ENCODE data around the gene HOXD8. TPM values are rescaled to one million over a fixed set of nuclear protein-coding genes. Genes with fewer than 3 reads are reported as not detected.
A peak's percentile ranks its signal among the peaks of the same experiment; 100 is the strongest.

HOXD8 gene
- total RNA-seq, 1 donor from 2014 or later = 13.3 TPM

DNA sequence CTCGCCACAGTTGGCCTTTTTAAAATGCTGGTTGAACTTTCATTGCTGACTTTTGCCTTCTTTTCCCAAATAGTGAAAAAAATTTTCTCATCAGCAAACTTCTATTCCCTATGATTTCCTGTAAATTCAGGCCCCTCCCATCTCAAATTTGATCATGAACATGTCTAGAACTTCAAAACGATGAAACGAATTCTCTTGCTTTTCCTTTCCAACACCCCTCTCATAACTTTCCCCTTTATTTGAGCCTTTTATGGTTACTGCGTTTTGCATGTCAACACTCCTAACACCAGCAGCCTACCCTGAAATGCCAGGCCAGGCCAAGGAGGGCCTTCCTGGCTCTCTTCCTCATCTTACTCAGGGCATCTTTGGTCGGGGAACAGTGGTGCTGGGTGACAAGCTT lies 38.6 kb upstream of the HOXD8 start:
- no peak for DNase-seq (ENCODE audit: low spot score)

DNA sequence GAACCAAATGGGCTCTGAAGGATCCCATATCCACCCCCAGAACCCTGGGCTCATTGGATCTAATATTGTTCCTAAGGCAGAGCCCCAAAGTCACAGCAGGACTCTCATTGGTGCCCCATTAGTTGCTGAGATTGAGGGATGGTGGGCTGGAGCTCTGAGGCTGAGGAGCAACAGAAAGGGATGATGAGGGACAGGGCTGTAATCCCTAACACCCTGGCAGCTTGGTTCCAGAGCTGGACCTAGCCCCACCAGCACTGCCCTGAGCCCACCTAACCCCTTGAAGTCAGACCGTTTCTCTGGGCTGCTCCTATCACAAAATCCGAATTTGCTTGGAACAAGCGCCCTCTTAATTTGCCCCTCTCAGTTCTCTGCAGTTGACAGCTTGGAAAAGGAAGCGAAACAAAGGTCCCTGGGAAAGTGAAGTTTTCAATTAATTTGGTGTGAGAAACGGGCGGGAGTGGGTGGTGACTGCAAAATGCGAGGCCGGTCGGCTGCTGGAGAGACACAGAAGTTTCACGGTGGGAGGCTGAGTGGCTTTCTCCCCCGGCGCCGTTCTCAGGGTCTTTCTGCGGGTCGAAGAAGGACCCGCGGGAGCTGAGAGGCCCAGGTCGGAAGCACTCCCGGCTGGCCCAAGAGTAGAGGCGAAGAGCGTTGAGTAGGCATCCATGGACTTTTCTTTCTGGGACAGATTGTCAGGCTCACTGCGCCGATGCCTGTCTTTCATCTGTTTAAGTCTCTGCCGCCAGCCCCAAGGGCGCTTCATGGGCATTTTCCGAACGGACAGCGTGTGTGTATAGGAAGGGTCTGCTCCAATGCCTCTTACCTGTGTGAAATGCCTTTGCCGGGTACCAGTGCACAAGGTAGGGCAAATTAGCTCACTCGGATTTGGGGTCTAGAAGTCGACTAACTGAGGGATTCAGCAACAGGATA lies 37.9 kb upstream of the HOXD8 start:
- no peak for DNase-seq (ENCODE audit: low spot score)

DNA sequence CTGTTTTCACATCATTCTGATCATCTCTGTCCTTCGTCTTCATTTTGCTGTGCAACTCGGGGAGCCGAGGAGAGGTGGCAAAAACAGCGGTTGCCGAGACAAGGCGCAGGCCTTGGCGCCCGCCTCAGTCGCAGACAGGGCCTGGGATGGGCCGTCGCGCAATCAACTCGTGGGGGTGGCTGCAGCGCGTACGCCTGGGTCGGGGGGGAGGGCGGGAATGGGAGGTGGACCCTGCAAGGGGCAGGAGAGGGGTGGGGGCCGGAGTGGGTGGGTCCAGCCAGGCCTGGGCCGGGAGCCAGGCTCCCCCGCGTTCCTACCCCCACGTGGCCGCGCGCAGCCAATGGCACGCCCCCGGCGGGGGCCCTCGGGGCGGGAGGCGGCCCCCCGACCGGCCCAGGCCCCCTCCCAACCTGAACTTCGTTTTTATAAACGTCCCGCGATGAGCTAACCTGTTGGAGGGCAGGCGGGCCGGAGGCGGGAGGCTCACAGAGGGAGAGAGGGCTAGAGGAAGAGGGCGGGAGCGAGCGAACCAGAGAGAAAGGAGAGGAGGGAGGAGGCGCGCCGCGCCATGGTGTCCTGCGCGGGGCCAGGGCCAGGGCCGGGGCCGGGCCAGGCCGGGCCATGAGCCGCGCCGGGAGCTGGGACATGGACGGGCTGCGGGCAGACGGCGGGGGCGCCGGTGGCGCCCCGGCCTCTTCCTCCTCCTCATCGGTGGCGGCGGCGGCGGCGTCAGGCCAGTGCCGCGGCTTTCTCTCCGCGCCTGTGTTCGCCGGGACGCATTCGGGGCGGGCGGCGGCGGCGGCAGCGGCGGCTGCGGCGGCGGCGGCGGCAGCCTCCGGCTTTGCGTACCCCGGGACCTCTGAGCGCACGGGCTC lies 37.0 kb upstream of the HOXD8 start, which contains the start of gene HOXD13:
TSS of gene HOXD13 (plus strand) at position 452 of the 875 bp plus-strand sequence. CDS start at position 622, 170 bp downstream.
- DNase-seq (ENCODE audit: low spot score) = no peak

DNA sequence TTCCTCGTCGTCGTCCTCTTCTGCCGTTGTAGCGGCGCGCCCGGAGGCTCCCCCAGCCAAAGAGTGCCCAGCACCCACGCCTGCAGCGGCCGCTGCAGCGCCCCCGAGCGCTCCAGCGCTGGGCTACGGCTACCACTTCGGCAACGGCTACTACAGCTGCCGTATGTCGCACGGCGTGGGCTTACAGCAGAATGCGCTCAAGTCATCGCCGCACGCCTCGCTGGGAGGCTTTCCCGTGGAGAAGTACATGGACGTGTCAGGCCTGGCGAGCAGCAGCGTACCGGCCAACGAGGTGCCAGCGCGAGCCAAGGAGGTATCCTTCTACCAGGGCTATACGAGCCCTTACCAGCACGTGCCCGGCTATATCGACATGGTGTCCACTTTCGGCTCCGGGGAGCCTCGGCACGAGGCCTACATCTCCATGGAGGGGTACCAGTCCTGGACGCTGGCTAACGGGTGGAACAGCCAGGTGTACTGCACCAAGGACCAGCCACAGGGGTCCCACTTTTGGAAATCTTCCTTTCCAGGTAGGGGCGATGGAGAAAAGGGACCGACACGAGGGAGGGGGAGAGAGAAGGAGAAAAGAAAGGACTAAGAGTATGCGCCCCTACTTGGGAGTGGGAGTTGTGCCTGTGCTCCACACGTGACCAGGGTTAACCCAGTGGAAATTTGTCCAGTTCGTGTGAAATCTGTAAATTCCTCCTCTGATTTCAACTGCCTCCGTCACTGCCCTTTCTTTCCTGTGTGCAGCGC lies 36.2 kb upstream of the HOXD8 start:
- no peak for DNase-seq (ENCODE audit: low spot score)

DNA sequence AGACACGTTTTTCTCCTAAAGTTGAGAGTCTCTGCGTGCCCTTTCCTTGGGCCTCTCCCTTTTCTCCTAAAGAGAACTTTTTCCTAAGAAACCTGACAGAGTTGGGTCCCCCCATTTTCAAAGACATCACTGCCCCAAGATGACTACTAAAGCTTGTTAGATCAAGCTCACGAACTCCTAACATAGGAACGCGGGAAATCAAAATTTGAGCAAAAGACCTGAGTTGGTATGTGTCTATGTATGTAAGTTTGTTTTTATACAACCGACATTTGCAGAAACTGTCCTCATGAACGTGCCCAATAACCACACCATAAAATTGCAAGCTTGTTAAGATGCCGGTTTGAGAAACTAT lies 35.6 kb upstream of the HOXD8 start:
- DNase-seq (ENCODE audit: low spot score) = no peak

DNA sequence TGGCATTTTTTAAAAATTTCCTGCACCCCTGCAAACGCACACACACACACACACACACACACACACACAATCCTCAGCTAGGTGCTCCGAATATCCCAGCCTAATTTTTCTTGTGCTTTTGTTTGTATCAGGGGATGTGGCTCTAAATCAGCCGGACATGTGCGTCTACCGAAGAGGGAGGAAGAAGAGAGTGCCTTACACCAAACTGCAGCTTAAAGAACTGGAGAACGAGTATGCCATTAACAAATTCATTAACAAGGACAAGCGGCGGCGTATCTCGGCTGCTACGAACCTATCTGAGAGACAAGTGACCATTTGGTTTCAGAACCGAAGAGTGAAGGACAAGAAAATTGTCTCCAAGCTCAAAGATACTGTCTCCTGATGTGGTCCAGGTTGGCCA lies 35.2 kb upstream of the HOXD8 start:
- DNase-seq (ENCODE audit: low spot score) = no peak

DNA sequence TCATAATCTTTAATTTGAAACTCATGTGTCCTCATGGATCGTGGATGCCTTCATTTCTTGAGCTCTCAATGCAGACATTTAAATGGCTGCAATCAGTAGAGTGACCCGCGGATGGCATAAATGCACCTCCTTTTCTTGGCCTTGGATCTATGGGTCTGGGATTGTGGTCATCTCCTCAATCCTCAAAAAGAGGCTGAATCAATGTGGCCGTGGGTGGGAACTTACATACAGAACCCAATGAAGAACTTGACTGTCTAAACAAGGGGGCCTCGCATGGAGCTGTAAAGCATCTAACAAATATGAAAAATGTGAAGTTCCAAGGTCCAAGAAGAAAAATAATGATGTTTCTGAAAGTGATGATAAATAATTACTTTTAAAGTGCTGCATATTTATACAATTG lies 34.1 kb upstream of the HOXD8 start:
- DNase-seq (ENCODE audit: low spot score) = no peak

DNA sequence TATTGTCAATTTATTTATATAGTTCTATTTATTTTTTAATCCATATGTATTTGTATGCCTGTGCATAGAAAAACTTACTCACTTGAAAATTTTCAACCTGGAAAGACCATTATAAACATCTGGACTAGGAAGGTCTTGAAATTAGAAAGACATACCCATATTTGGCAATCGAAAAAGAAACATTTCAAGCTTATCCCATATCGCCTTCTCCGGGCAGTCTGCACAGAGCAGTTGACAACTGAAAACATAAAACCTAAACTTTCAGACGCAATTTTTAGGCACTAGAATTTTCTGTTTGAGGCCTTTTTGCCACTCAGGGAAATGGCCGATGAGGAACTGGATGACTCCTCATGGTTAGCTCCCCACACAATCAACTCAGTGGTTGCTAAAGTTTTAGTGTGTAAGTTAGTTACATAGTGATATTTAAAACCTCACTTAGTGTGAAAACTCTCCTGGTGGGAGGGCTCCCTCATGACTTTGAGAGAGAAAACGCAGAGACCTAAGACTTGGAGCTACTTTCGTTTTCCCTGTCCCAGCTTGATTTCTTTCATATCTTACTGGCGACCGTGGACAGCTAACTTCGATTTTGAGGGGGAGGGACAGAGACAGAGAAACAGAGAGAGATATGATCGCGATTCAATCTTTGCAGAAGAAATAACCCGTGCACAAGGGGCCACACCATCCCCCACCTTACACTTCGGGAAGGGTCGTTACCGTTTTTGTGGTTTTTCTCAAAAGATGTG lies 33.1 kb upstream of the HOXD8 start:
- no peak for DNase-seq (ENCODE audit: low spot score)

DNA sequence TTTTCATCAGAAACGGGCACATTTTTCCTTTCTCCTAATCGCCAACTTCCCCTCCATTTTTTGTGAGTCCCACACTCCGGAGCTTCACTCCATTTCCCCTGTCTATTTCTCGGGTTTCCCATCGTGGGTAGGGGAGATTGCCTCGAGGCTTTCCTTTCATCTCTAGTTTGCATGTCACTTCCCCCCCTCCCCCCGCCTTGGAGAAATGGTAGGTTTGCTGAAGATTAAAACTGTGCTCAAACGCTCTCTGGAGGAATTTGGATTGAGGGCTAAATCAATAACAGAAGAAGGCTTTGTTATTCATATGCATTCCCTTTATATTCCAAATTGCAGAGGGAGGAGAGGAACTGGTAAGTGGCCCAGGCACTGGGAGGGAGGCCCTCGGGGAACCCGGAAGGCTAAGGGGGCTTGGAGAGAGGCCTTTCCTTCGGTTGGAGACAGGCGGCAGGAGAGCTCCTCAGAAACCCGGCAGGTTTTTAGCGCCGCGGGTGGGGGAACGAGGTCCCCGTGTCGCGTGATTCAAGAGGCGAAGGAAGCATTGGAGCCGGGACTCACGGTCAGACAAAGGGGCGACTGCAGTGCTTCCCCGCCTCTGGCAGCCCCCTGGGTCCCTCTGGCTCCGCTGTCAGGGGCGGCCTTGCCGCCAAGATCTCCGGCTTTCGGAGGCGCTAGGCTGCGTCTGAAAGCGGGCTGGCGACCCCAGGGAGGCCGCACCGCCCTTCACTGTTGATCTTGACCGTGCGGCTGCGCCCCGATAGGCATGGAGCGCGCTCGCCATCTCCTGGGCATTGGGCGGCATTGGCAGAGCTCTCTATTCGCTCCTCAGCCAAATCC lies 32.3 kb upstream of the HOXD8 start:
- peak; percentile 89 for DNase-seq (ENCODE audit: low spot score)

DNA sequence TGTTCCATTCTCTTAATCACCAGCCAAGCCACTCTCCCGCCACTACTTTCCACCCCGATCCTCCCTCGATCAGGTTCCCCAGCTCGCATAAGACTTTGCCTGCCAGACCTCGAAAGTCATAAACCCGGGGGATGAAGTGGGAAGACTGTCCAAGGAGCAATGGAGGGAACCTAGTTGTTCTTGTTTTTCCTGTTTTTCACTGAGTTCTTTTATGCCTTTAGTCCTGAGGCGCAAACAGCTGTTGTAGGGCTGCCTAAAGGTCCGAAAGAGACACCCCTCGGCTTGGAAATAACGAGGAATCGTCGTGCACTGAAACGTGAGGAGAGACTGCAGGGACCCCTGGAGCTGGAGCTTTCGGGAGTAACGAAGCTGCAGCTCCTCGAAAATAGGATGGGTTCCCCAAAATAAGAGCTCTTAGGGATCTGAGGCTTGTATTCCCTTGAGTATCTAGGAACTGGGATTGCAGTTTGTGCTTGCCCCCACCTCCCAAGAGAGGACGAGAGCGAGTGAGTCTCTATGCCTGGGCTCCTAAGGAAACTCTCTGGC lies 31.6 kb upstream of the HOXD8 start:
- no peak for DNase-seq (ENCODE audit: low spot score)

DNA sequence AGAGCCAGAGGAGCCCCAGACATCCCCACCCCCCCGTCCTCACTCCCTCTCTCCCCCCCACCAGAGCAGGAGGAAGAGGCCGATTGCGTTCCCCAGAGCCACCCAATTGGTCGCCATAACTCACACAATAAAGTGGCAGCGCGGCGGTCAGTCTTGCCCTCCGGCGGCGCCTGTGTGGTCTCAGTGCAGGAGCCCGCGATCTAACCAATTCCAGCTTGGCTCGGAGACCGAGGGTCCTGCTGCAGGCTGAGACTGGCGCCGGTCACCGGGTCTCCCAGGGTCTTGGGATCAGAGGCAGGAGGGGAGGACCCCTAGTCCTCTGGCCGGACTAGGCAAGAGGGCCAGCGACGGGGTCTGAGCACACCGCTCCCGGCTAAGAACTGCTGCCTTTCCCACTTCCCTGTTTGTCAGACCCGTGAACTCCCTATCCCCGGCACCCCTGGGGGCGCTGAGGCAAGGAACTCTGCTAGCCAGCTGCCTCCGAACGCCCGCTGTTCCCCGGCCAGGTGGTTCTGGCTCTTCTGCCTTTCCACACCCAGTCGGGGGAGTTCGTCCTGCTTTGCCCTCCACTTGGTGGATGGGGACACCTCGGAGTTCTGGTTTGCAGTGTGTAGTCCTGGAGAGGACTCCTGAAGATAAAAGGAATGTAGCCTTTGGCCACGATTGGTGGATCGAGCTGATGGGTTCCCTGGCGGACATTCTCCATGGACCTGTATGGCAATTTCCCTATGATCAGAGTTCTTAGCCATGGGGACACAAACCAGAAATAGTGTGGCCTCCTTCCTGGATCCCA lies 30.9 kb upstream of the HOXD8 start:
- peak; percentile 84 for DNase-seq (ENCODE audit: low spot score)

DNA sequence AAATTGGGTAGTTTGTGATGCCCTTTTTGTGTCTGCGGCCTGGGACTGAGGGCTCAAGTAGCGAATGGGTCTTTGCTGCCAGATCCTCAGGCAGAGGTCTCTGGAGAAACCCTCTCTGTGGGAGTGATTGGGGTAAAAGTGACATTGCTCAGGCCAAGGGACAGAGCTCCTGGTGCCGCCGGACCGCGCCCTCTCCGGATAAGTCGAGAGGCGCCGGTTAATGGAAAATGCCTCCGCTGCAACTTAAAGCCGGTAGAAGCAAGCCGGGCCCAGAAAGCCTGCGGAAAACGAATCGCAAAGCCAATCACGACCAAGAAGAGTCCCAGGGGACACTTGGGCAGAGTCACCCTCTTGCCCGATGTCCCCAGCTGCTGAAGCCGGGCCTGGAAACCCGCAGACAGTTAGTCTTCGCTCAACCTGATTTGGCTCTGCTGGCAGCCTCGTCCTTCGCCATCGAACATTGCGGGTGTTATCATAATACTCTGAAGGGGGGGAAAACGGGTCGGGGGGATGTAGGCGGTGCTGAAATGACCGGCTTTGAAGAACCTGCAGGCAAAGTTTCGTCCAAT lies 30.3 kb upstream of the HOXD8 start:
- DNase-seq (ENCODE audit: low spot score) = no peak

DNA sequence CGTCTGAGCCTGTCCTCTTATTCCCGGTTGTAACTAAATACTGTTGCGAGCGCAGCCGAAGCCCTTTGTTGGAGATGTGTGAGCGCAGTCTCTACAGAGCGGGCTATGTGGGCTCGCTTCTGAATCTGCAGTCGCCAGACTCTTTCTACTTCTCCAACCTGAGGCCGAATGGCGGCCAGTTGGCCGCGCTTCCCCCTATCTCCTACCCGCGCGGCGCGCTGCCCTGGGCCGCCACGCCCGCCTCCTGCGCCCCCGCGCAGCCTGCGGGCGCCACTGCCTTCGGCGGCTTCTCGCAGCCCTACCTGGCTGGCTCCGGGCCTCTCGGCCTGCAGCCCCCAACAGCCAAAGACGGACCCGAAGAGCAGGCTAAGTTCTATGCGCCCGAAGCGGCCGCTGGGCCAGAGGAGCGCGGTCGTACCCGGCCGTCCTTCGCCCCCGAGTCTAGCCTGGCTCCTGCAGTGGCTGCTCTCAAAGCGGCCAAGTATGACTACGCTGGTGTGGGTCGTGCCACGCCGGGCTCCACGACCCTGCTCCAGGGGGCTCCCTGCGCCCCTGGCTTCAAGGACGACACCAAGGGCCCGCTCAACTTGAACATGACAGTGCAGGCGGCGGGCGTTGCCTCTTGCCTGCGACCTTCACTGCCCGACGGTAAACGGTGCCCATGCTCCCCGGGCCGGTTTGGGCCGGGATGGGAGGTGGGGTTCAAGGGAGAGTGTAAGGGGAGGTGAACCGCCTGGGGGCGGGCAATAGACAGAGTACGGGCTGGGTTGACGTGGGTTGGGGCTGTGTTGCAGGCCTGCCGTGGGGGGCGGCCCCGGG lies 29.6 kb upstream of the HOXD8 start, which contains the start of gene HOXD12:
TSS of gene HOXD12 (plus strand) at position 68 of the 819 bp plus-strand sequence. CDS start at position 75, 7 bp downstream.
- DNase-seq (ENCODE audit: low spot score) = no peak

DNA sequence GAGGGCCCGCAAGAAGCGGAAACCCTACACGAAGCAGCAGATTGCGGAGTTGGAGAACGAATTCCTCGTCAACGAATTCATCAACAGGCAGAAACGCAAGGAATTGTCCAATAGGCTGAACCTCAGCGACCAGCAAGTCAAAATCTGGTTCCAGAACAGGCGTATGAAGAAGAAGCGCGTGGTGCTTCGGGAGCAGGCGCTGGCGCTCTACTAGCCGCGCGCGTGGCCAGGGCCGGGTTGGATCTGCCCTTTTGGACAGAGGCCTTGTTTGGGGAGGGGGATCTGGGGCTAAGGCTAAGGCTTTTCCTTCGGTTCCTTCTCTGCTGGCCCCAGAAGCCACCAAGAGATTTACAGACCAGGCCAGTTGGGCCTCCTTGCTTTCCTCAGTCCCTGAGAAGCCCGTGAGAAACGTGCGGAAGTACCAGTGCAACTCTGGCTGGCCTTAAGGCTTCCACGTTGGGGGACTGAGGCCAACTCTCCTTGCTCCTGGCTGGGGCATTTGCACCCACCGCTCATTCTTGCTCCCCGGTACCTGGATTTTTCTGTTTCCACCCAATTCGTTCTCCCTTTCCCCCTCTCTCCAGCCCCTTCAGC lies 28.9 kb upstream of the HOXD8 start:
- no peak for DNase-seq (ENCODE audit: low spot score)

DNA sequence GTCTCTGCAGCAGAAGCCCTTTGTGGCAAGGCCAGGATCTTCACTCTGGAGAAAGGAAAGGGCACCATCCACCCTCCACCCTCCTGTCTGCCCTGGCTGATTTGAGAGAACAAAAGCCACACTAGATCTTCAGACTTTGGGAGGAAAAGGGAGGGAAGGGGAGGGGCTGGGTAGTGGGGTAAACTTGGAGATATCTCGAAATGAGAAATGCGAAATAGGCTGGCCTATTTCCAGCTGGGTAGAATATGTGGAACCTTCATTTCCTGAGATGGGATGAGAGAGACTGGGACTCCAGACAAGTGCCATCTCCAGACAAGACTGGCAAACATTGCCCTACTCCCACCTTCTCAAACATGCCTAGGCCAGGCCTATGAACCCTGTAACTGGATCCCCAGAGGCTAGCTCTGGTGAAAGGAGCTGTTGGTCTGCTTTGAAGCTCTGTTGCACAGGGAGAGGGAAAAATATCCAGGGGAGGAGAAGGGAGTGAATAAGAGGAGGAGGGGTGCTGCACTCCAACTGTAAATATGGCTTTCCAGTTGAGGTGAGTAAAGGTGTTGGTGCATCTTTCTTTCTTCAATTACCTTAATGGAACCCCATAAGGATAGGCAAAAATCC lies 28.2 kb upstream of the HOXD8 start:
- DNase-seq (ENCODE audit: low spot score) = no peak

DNA sequence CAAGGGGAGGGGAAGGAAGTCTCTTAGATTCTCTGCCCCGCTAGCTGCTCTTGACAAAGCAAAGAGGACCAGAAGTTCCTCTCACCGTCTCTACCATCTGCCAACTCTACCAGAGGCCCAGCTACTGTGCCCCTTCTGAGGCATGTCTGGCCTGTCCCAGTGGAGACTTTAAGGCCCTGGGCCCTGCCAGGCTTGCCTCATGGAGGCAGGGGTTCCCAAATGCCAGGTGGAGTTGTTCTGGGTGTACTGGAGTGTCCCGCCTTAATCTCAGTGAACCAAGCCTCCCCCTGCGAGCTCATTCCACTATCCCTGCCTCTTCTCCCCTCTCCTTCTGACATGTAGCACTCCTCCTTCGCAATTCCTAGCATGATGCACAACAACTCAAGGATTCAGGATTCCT lies 27.7 kb upstream of the HOXD8 start:
- no peak for DNase-seq (ENCODE audit: low spot score)

All from mesenteric fat pad (tissue), 1 donor.